Stimulated activated CD4-positive, alpha-beta T cell treated with anti-CD3 and anti-CD28 coated beads, Interleukin-2, amount 100 ng/mL, for 48 hours (primary cell): ENCODE data around the gene DCX.

Experiments used
- DNase-seq, 2 donors: peaks; one replicate each; pipeline ENCODE4 v3.0.0-alpha.2; 2020

DCX gene

GRCh38 chrX:111411983-111412382 is at the start of gene DCX:
Gene DCX (minus strand): TSS chrX:111412192. CDS start chrX:111410398, 1,794 bp downstream.
- DNase-seq, result no peak

GRCh38 chrX:111460607-111461006 is 48.6 kb upstream of the DCX start:
- no peak for DNase-seq

- peak in 1 of 2 donors; percentile 3 for DNase-seq
These were observed 35.3 kb upstream of the DCX start for GRCh38 chrX:111447298-111447697.

- no peak for DNase-seq
These were observed 33.5 kb upstream of the DCX start for GRCh38 chrX:111445485-111445884.

- no peak for DNase-seq
These were observed 32.9 kb upstream of the DCX start for GRCh38 chrX:111444881-111445280.

- DNase-seq, result no peak
These were observed 32.0 kb upstream of the DCX start for GRCh38 chrX:111443946-111444345.

GRCh38 chrX:111442791-111443190 is 30.8 kb upstream of the DCX start:
- no peak for DNase-seq

GRCh38 chrX:111435469-111435868 is 23.5 kb upstream of the DCX start:
- no peak for DNase-seq

- no peak for DNase-seq
These were observed 19.0 kb upstream of the DCX start for GRCh38 chrX:111431001-111431400.

- no peak for DNase-seq
These were observed 435 bp downstream of the DCX start for GRCh38 chrX:111411557-111411956.

- no peak for DNase-seq
These were observed 1.4 kb downstream of the DCX start for GRCh38 chrX:111410590-111411078.

GRCh38 chrX:111409326-111409725 is 2.7 kb downstream of the DCX start:
- DNase-seq, result no peak

GRCh38 chrX:111407948-111408347 is 4.0 kb downstream of the DCX start:
- no peak for DNase-seq

GRCh38 chrX:111402344-111402743 is 9.6 kb downstream of the DCX start:
- DNase-seq, result no peak

- no peak for DNase-seq
These were observed 16.8 kb downstream of the DCX start for GRCh38 chrX:111395149-111395548.

GRCh38 chrX:111394569-111394968 is 17.4 kb downstream of the DCX start:
- DNase-seq, result no peak

GRCh38 chrX:111387470-111388070 is 24.4 kb downstream of the DCX start:
- no peak for DNase-seq

- DNase-seq, result no peak
These were observed 25.3 kb downstream of the DCX start for GRCh38 chrX:111386615-111387233.

GRCh38 chrX:111386077-111386476 is 25.9 kb downstream of the DCX start:
- no peak for DNase-seq

GRCh38 chrX:111382277-111382676 is 29.7 kb downstream of the DCX start:
- DNase-seq, result no peak

- DNase-seq, result no peak
These were observed 35.0 kb downstream of the DCX start for GRCh38 chrX:111376897-111377578.

GRCh38 chrX:111376486-111376885 is 35.5 kb downstream of the DCX start:
- no peak for DNase-seq

GRCh38 chrX:111375747-111376146 is 36.2 kb downstream of the DCX start:
- no peak for DNase-seq

- DNase-seq, result no peak
These were observed 39.9 kb downstream of the DCX start for GRCh38 chrX:111372086-111372485.
